ENCODE results near the gene WIPF1.

The WIPF1 gene

GRCh38 chr2:174544156-174544555 lies 53.4 kb downstream of the WIPF1 start:
- DNase-seq (ENCODE audit: low read depth in 2 of 2) = no peak

- no peak for DNase-seq (ENCODE audit: low read depth in 2 of 2)
These were observed 56.7 kb downstream of the WIPF1 start for GRCh38 chr2:174540893-174541292.

GRCh38 chr2:174535757-174536703 lies 61.6 kb downstream of the WIPF1 start:
- no peak for DNase-seq (ENCODE audit: low read depth in 2 of 2)

GRCh38 chr2:174535083-174535482 lies 62.5 kb downstream of the WIPF1 start:
- no peak for DNase-seq (ENCODE audit: low read depth in 2 of 2)

DNA sequence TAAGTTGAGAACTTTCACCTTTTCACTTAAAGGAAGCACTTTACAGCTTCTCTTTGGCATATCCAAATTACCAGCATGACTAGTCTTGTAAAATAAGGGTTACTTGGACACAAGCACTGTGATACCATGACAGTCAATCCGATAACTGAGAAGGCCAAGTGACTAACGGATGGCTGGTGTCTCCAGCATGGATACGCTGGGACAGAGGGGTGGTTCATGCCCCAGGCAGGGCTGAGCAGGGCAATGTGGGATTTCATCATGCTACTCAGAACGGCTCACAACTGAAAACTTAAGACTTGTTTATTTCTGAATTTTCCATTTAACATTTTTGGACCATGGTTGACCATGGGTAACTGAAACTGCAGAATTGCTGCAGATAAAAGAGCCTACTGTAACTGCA lies 67.7 kb downstream of the WIPF1 start:
- DNase-seq (ENCODE audit: low read depth in 2 of 2) = no peak

- no peak for DNase-seq (ENCODE audit: low read depth in 2 of 2)
These were observed 69.6 kb downstream of the WIPF1 start for GRCh38 chr2:174527959-174528358.

- DNase-seq (ENCODE audit: low read depth in 2 of 2) = no peak
These were observed 70.4 kb downstream of the WIPF1 start for GRCh38 chr2:174527101-174527721.

DNA sequence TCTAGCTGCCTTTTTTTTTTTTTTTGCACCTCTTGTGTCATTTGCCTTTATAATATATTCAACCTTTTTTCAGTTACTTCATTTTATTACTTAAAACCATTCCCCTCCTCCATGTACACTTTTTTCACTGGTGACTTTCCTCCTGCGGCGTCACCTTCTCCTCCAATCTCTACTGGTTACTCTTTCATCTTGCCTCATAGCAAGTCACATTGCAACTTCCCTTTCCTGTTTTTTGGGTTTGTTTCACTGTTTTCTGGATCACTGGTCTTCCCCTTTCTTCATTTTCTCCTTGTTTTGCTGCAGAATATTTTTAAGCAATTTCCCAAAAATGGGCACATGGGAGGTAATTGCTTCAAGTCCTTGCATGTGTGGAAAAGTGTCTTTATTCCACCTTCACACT lies 73.1 kb downstream of the WIPF1 start:
- no peak for DNase-seq (ENCODE audit: low read depth in 2 of 2)

GRCh38 chr2:174522553-174522952 lies 75.1 kb downstream of the WIPF1 start:
- no peak for DNase-seq (ENCODE audit: low read depth in 2 of 2)

DNA sequence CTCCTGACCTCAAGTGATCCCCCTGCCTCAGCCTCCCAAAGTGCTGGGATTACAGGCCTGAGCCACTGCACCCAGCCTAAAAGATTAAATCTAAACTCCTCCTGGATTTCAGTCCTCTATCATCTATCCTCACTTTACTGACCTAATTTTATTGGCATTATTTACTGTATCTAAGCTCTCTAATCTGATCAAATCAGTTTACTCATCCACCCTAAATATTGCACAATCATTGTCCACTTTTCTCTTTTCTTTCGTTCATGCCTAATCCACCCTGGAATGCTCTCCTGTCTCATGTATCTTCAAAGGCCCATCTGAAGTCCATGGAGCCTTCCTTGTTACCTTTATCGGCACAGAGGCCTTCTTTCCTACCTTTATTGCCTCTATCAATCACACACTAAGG lies 79.2 kb downstream of the WIPF1 start:
- DNase-seq (ENCODE audit: low read depth in 2 of 2) = no peak

GRCh38 chr2:174516501-174517378 lies 80.9 kb downstream of the WIPF1 start:
- no peak for DNase-seq (ENCODE audit: low read depth in 2 of 2)

DNA sequence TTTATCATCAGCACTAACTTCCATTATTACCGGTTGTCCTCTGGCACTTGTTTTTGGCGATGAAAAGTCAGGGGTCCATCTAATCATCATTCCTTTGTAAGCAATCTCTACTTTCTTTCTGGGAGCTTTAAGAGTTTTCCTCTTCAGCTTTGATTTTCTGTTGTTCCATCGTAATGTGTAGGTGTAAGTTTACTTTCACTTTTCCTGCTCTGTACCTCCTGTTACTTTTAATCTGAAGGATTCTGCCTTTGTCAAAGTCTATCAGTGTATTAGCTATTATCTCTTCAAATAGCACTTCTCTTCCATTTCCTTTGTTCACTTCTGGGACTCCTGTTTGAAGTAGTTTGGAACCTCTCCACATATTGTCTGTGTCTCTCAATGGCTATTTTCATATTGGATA lies 85.3 kb downstream of the WIPF1 start:
- no peak for DNase-seq (ENCODE audit: low read depth in 2 of 2)

GRCh38 chr2:174511580-174512260 lies 85.9 kb downstream of the WIPF1 start:
- DNase-seq (ENCODE audit: low read depth in 2 of 2) = no peak

DNA sequence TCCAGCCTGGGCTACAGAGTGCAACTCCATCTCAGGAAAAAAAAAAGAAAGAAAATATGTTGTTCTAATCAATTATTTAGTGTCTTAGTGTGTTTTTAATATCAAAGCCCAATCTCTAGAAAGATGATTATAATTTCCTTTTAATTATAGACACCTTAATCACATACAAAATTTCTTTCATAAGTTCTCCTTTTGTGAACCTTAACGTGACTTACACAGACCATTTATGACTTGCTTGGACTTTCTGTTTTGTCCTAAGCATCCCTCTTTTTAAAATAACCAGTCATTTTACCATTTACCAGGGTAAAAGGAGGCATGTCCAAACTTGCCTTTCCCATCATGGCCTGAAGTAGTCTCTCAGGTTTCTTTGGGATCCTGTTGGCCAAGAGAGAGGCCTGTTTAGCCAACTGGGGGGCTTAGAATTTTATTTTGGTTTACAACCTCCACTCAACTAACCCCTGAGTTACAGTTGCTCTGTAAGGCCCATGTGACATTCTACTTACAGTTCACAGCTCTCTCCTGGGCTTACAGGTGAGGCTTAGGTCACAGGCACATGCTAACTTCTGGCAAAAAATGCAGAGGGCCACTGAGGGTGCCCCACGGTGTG lies 86.9 kb downstream of the WIPF1 start:
- DNase-seq (ENCODE audit: low read depth in 2 of 2) = no peak
